ENCODE measurements around the gene DEXI.
A peak's percentile ranks its signal among the peaks of the same experiment; 100 is the strongest.

DEXI gene

GRCh38 chr16:10942352-10943063 is at the start of gene DEXI:
Gene DEXI (minus strand): TSS chr16:10942468. CDS start chr16:10942005, 463 bp downstream.
- DNase-seq (ENCODE audit: low spot score) = peak; percentile 94

GRCh38 chr16:10990378-10990777 is 48.1 kb upstream of the DEXI start:
- no peak for DNase-seq (ENCODE audit: low spot score)

GRCh38 chr16:10989559-10989958 is 47.3 kb upstream of the DEXI start:
- DNase-seq (ENCODE audit: low spot score) = no peak

DNA sequence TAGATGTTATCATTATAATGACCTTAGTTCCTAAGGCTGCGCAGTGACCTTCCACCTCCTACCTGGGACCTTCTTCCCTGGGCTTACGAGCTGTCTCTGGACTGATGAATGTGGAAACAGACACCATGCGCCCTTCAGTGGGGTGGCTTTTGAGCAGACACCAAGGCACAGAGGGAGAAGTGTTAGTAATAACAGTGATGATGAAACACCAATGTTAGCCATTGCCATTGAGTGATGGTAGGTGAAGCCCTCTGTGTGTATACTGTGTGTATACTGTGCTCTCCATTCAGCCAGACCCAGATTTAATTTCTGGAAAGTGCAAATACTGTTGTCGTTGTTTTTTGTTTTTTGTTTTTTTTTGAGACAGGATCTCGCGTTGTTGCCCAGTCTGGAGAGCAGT is 46.6 kb upstream of the DEXI start:
- DNase-seq (ENCODE audit: low spot score) = no peak

GRCh38 chr16:10988164-10988803 is 46.0 kb upstream of the DEXI start:
- no peak for DNase-seq (ENCODE audit: low spot score)

DNA sequence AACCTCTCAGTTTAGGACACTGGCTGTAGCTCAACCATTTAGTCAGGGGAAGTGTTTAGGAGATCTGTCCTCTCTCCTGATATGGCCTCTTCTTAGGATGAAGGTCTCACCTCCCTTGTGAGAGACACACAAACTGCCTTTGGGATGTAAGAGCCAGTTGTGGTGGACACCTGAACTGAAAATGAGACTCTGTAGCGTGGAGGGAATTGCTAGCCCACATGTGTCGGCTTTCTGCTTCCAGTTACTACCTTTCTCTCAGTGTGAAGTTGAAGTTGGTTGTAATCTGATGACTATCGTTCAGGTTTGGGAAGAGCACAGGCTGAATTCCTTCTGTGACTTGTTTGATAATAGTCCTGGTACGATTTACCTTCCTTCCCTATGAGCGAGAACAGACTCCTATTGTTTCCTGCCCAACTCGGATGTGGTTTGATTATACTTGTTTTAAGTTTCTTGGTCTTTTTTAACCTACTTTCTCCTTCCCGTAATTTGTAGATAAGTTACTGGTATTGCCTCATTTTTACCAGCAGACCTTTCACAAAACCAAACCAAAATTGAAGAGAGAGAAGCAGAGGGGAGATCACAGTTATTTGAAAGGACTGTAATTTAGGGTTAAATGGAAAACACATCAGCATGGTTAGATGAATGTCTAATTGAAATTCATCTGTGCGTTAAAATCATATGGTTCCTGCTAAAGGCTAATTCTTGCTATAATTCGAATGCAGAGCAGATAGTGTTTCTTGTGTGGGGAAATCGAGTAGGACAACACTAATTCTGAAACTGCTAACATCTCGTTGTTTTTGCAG is 45.3 kb upstream of the DEXI start:
- DNase-seq (ENCODE audit: low spot score) = no peak

DNA sequence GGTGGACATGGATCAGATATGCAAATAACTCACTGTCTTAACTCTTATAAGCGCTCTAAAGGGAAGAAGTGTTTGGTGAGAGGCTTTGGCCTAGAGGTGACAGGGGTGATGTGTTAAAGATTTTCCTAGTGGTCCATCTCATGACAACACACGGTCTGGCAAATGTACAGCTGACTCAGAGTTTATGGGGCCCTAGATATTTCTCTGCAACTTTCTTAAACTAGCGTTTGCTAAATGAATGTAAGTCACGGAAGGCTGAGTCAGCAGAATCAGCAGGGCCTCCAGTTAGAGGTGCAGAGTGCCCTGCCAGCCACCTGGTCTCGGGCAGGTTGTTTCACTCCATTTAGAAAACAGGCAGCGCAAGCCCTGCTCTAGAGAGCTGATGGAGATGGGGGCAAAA is 42.2 kb upstream of the DEXI start:
- DNase-seq (ENCODE audit: low spot score) = no peak

DNA sequence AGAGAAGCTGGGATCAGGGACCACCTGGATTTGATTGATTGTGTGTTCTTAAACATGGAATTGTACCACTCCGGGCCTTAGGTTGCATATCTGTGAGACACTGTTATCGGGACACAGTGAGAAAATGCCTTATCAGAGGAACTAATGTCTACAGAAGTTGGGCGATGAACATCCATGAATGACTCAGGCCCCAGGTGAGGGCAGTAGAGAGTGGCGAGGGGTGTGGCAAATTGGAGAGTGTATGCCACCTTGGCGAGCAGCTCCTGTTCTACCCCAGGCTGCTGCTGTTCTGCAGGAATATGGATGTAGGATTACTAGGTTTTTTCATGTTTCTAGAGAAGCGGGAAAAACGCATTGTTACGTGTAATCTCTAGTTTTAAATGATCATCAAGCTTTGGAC is 40.9 kb upstream of the DEXI start:
- no peak for DNase-seq (ENCODE audit: low spot score)

- no peak for DNase-seq (ENCODE audit: low spot score)
Measured at GRCh38 chr16:10982465-10983150, 40.3 kb upstream of the DEXI start.

DNA sequence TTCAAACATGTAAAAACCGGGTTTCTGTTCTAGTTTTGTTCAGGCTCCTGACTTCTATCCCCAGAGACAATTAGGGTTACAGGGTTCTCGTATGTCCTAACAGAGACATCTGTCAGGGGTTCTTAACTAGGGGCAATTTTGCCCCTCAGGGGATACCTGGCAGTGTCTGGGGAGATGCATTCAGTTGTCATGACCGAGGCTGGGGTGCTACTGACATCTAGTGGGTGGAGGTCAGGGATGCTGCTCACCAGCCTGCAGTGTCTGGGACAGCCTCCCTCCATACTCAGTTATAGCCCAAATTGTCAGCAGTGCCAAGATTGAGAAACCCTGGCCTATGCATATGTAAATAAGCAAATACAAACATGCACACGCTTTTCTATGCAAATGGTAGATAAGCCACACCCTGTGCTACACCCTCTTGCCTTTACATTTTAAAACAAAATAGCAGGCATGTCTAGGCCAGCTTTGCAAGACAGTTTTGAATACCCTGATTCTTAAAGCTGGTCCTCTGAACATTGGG is 39.5 kb upstream of the DEXI start:
- no peak for DNase-seq (ENCODE audit: low spot score)

DNA sequence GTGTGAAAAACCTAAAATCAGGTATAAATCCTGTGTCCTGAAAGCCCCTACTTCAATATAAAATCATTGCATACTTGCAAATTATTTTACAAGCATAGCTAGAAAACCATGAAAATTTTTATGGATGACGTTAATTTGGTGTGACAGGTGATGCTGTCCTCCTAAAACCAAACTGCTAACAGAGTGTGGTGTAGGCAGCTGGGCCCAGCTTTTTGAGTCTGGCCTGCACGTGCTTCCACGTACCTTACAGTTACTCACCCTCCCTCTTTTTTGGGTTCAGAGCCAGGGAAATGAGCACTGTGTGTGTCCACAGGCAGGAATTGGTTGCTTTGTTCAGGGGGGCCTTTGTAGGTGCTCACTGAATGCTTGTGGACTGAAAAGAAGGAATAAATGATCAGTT is 38.5 kb upstream of the DEXI start:
- no peak for DNase-seq (ENCODE audit: low spot score)

- no peak for DNase-seq (ENCODE audit: low spot score)
Measured at GRCh38 chr16:10979717-10980601, 37.7 kb upstream of the DEXI start.

DNA sequence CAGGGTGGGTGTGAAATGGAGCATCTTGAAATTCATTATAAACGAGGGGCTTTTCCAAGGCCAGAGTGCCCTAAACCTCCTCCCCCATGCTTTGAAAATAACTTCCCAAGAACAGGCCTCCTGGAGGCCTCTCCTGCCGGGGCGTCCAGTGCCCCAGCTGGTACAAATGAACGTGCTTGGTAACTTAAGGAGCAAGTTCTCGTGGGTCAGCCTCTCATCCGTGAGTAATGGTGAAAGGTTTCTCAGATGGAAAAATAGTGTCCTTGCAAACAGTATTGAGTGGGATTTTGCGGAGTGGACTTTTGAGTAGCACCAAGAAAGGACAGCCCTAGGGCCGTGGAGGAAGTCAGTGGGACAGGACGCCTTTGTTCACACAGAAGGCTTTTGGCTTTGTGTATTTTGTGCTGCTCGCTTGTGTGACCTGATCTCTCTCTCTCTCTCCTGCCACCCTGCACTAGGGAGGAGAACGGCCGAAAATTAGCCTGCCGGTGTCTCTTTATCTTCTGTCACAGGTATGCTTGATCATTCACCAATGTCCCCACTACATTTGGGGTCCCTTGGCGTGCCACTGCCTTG is 36.7 kb upstream of the DEXI start:
- no peak for DNase-seq (ENCODE audit: low spot score)

GRCh38 chr16:10978124-10978523 is 35.9 kb upstream of the DEXI start:
- DNase-seq (ENCODE audit: low spot score) = no peak

GRCh38 chr16:10976634-10977033 is 34.4 kb upstream of the DEXI start:
- no peak for DNase-seq (ENCODE audit: low spot score)

- DNase-seq (ENCODE audit: low spot score) = no peak
Measured at GRCh38 chr16:10972819-10973464, 30.7 kb upstream of the DEXI start.

DNA sequence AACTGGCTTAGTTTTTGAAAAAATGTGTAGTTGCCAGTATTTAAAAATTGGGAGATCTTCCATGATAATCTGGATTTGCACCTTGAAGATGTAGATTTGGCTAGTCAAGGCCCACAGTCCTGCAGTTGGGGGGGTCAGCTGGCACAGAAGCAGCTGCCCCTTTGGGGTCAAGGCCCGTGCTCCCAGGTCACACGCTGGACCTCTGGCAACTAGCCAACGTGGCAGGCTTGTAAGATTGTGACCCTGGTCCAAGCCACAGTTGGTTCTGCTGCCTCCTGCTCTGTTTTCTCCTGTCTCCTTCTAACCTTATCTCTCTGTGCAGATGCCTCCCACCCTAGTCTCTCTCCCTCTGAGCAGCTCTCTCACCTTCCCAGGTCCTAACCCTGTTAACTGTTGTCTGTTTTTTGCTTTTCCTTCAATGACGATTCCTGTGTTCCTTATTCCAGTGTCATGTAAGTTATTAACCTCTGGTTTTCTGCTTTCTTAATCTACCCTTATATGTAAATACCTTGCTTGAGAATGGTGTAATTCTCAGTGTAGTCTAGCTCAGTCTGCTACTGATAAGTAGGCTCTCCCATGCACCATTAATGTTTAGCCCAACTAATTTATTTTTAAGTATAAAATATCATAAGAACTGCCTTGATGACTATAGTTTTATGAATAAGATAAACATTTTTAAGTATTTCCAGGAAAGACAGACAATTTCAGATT is 30.0 kb upstream of the DEXI start:
- DNase-seq (ENCODE audit: low spot score) = no peak

GRCh38 chr16:10971560-10971961 is 29.3 kb upstream of the DEXI start:
- peak; percentile 74 for DNase-seq (ENCODE audit: low spot score)

GRCh38 chr16:10970065-10970464 is 27.8 kb upstream of the DEXI start:
- DNase-seq (ENCODE audit: low spot score) = no peak

DNA sequence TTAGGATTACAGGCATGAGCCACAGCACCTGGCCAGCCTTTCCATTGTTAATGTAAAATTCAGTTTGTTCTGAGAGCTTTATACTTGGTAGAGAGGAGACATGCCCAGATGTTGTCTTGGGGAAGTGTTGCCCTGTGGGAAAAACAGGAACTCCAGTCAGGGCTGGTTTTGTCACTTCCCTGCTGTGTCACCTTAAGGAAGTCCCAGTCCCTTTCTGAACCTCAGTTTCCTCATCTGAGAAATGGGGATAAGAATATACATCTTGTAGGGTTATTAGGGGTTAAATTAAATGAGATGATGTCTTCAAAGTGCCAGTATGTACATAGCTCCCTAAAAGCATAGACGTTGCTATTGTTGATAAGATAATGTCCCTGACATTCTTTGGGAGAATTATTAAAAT is 27.3 kb upstream of the DEXI start:
- no peak for DNase-seq (ENCODE audit: low spot score)

Measured in ecto neural progenitor cell (in vitro differentiated cells).